DND-41 (cell line): ENCODE results near the gene KCNG4.

Source experiments
- ATAC-seq: fragments of 200-7000 bp; cut with Tn5 transposase; 3 replicates; pipeline ENCODE4 v1.9.1; 2021; ENCODE audit warnings: low read depth; ENCODE audit not compliant: insufficient read depth
- DNase-seq: peaks from one replicate; pipeline ENCODE4 v3.0.0-alpha.2; 2020
- H2AFZ ChIP-seq: 2 replicates; pipeline ENCODE4 v1.6.0; 2012; ENCODE audit warnings: low read depth, low read length
- H3K27ac ChIP-seq: 2 replicates; pipeline ENCODE4 v1.5.1; 2012; ENCODE audit warnings: low read length, inconsistent platforms
- H3K27me3 ChIP-seq: fragments of 200-600 bp; sonication (generic); 2 replicates; pipeline ENCODE4 v1.6.0; 2012; ENCODE audit warnings: low read length, mild to moderate bottlenecking, inconsistent platforms; ENCODE audit not compliant: insufficient read depth, poor library complexity
- H3K36me3 ChIP-seq: 2 replicates; pipeline ENCODE4 v1.5.1; 2012; ENCODE audit warnings: low read length, inconsistent platforms; ENCODE audit not compliant: insufficient read depth
- H3K4me1 ChIP-seq: 2 replicates; pipeline ENCODE4 v1.5.1; 2012; ENCODE audit warnings: mild to moderate bottlenecking, low read length; ENCODE audit not compliant: insufficient read depth
- H3K4me2 ChIP-seq: 2 replicates; pipeline ENCODE4 v1.6.0; 2012; ENCODE audit warnings: mild to moderate bottlenecking, moderate library complexity, low read length, inconsistent platforms; ENCODE audit not compliant: insufficient read depth
- H3K4me3 ChIP-seq, 2 experiments: fragments of 200-600 bp in 1 of 2; shearing (Covaris generic) in 1 of 2; 2 replicates each; pipeline ENCODE4 v1.5.1; 2012 to 2016; ENCODE audit warnings: inconsistent platforms in 2 of 2, low read length in 2 of 2, mild to moderate bottlenecking in 2 of 2, low read depth in 1 of 2, moderate library complexity in 1 of 2
- H3K79me2 ChIP-seq: 2 replicates; pipeline ENCODE4 v1.6.0; 2012; ENCODE audit warnings: low read length, inconsistent platforms; ENCODE audit not compliant: insufficient read depth
- H3K9ac ChIP-seq: 2 replicates; pipeline ENCODE4 v1.6.0; 2012; ENCODE audit warnings: low read depth, mild to moderate bottlenecking, inconsistent platforms, low read length, moderate library complexity
- H3K9me3 ChIP-seq: 2 replicates; pipeline ENCODE4 v1.5.1; 2012; ENCODE audit warnings: low read length, moderate library complexity, mild to moderate bottlenecking, inconsistent platforms; ENCODE audit not compliant: insufficient read depth, severe bottlenecking
- H4K20me1 ChIP-seq: 2 replicates; pipeline ENCODE4 v1.6.0; 2012; ENCODE audit warnings: low read length; ENCODE audit not compliant: insufficient read depth
- CTCF ChIP-seq: IDR thresholded peaks from 2 replicates; pipeline ENCODE4 v1.5.1; 2012; ENCODE audit warnings: borderline replicate concordance, low read length, moderate library complexity, mild to moderate bottlenecking; ENCODE audit not compliant: poor library complexity, severe bottlenecking; ENCODE audit errors: extremely low read depth
- EZH2 ChIP-seq: IDR thresholded peaks from 3 replicates; pipeline ENCODE4 v1.6.1; 2012; ENCODE audit warnings: borderline replicate concordance, low read depth, mild to moderate bottlenecking, moderate library complexity, low read length, inconsistent platforms; ENCODE audit not compliant: severe bottlenecking

Gene KCNG4

GRCh38 chr16:84258266-84258665 lies 18.5 kb upstream of the KCNG4 start:
- H3K4me1 ChIP-seq = no peaks in the 10 kb centered on the region
- TF ChIP-seq CTCF (no peak), EZH2 (no peak)
- no peak overlapping the region for H3K9ac ChIP-seq
- no peak overlapping the region for H2AFZ ChIP-seq
- peaks cover 5% of the 10 kb centered on the region for H3K27me3 ChIP-seq
- H3K79me2 ChIP-seq = no peaks in the 10 kb centered on the region
- no peak overlapping the region for H3K4me3 ChIP-seq
- H3K36me3 ChIP-seq = no peaks in the 10 kb centered on the region
- no peak overlapping the region for H3K4me2 ChIP-seq
- H4K20me1 ChIP-seq = no peaks in the 10 kb centered on the region
- ATAC-seq (no peak), DNase-seq (no peak)
- H3K27ac ChIP-seq = no peak overlapping the region
- H3K9me3 ChIP-seq = no peaks in the 10 kb centered on the region

GRCh38 chr16:84255050-84255810 lies 15.4 kb upstream of the KCNG4 start:
- Histone ChIP-seq H3K79me2 (no peaks in the 10 kb centered on the region), H3K27me3 (peaks cover 12% of the 10 kb centered on the region), H3K4me3 (no peak overlapping the region), H3K9me3 (no peaks in the 10 kb centered on the region), H3K4me1 (no peaks in the 10 kb centered on the region), H3K9ac (no peak overlapping the region), H3K4me2 (no peak overlapping the region), H4K20me1 (no peaks in the 10 kb centered on the region), H2AFZ (no peak overlapping the region), H3K36me3 (no peaks in the 10 kb centered on the region), H3K27ac (no peak overlapping the region)
- TF ChIP-seq EZH2 = no peak
- TF ChIP-seq CTCF = no peak
- ATAC-seq (no peak), DNase-seq (no peak)

- Histone ChIP-seq H3K27ac (no peak overlapping the region), H3K4me1 (no peaks in the 10 kb centered on the region), H3K4me2 (no peak overlapping the region), H3K79me2 (no peaks in the 10 kb centered on the region), H3K9me3 (no peaks in the 10 kb centered on the region), H3K4me3 (no peak overlapping the region), H3K36me3 (no peaks in the 10 kb centered on the region), H3K27me3 (peaks cover 12% of the 10 kb centered on the region), H3K9ac (no peak overlapping the region), H2AFZ (no peak overlapping the region), H4K20me1 (no peaks in the 10 kb centered on the region)
- ATAC-seq = no peak
- TF ChIP-seq CTCF = no peak
- no peak for TF ChIP-seq EZH2
- no peak for DNase-seq
These were observed 14.2 kb upstream of the KCNG4 start for GRCh38 chr16:84254062-84254461.

GRCh38 chr16:84253173-84253572 lies 13.4 kb upstream of the KCNG4 start:
- H3K9ac ChIP-seq = no peak overlapping the region
- H2AFZ ChIP-seq = no peak overlapping the region
- no peaks in the 10 kb centered on the region for H3K9me3 ChIP-seq
- no peak overlapping the region for H3K27ac ChIP-seq
- no peak overlapping the region for H3K4me3 ChIP-seq
- no peaks in the 10 kb centered on the region for H4K20me1 ChIP-seq
- TF ChIP-seq CTCF = no peak
- TF ChIP-seq EZH2 = no peak
- H3K4me2 ChIP-seq = no peak overlapping the region
- H3K79me2 ChIP-seq = no peaks in the 10 kb centered on the region
- ATAC-seq (no peak), DNase-seq (no peak)
- H3K36me3 ChIP-seq = no peaks in the 10 kb centered on the region
- peaks cover 12% of the 10 kb centered on the region for H3K27me3 ChIP-seq
- no peaks in the 10 kb centered on the region for H3K4me1 ChIP-seq
